ENCODE data around the gene TSACC. TPM values are rescaled to one million over a fixed set of nuclear protein-coding genes. Genes with fewer than 3 reads are reported as not detected.

TSACC gene
- total RNA-seq: not detected

DNA sequence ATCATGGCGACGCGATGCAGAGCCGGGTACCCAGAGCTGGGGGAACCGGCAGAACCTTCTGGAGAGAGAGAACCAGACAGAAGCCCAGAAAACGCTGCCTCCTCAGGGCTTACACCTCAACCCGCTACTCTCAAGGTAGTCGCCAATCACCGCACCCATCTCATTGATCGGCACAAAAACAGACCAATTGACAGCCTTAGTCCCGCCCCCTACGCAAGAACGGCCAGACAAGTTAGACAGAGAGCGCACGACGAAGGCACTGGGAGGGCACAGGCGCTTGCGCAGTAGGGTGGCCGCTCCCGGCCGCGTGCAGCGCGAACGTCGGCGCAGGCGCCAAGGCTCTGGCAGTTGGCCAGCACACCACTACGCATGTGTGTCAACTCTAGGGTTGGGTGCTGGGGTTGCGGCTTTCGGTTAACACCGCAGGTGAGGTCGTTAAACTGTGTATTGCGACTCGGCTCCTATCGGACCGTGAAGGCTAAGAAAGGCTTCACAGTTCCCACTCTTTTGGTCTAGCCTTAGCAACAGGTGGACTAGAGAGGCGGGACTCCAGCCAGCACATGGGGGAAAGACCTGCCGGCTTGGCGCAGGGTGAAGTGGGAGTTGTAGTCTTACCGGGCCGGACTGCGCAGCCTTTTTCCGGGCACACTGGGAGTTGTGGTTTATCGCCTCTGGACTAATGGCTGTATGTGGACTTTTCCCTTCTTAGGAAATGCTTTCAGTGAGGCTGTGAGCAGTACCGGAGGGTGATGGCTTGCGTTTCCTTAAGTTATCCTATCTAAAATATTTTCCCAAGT lies at the start of gene TSACC, which contains the start of gene CCT3:
TSS of gene TSACC (plus strand) at position 347 of the 797 bp plus-strand sequence. CDS start 1,232 bp downstream, outside the sequence.
TSS of gene CCT3 (minus strand) at position 113 of the 797 bp plus-strand sequence. CDS start at position 5, 108 bp downstream.
- Histone ChIP-seq H3K9me3 (no peaks in the 10 kb centered on the region), H3K36me3 (peaks cover 0 to 23% (median 0%) of the 10 kb centered on the region in 3 donors), H3K27me3 (no peaks in the 10 kb centered on the region), H3K4me3 (peak within 1 kb of the TSS; percentile 54 to 88 (median 70)), H3K4me1 (peaks cover 0 to 19% (median 0%) of the 10 kb centered on the region in 4 donors), H3K27ac (peak within 1 kb of the TSS; percentile 54 to 90 (median 78))
- TF ChIP-seq, protein P1, sequence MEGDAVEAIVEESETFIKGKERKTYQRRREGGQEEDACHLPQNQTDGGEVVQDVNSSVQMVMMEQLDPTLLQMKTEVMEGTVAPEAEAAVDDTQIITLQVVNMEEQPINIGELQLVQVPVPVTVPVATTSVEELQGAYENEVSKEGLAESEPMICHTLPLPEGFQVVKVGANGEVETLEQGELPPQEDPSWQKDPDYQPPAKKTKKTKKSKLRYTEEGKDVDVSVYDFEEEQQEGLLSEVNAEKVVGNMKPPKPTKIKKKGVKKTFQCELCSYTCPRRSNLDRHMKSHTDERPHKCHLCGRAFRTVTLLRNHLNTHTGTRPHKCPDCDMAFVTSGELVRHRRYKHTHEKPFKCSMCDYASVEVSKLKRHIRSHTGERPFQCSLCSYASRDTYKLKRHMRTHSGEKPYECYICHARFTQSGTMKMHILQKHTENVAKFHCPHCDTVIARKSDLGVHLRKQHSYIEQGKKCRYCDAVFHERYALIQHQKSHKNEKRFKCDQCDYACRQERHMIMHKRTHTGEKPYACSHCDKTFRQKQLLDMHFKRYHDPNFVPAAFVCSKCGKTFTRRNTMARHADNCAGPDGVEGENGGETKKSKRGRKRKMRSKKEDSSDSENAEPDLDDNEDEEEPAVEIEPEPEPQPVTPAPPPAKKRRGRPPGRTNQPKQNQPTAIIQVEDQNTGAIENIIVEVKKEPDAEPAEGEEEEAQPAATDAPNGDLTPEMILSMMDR (IDR thresholded peaks at IDR 0.05): peak in 1 of 6 experiments; percentile 11
- TF ChIP-seq POLR2A (IDR thresholded peaks at IDR 0.05): peak in 1 of 2 donors; percentile 77
- DNase-seq: peak; percentile 99

DNA sequence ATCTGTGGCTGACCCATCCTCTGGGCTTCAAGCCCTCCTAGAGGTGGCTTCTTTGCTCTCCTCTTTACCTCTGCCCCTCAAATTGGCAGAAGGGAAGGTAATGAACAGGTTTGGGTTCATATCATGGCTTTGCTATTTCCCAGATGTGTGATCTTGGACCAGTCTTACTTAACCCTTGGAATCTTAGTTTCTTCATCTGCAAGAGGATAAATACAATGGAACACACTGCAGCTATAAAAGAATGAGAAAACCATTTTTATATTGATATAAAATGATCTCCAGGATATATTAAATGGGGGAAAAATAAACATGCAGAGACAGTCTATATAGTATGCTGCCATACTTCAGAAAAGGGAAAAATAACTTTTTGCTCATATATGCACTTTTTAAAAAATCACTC lies 48.5 kb upstream of the TSACC start:
- H3K27me3 ChIP-seq: no peaks in the 10 kb centered on the region
- peaks cover 0 to 20% (median 0%) of the 10 kb centered on the region in 4 donors for H3K4me1 ChIP-seq
- TF ChIP-seq, protein P1 (IDR thresholded peaks at IDR 0.05): no peak
- TF ChIP-seq POLR2A (IDR thresholded peaks at IDR 0.05): no peak

DNA sequence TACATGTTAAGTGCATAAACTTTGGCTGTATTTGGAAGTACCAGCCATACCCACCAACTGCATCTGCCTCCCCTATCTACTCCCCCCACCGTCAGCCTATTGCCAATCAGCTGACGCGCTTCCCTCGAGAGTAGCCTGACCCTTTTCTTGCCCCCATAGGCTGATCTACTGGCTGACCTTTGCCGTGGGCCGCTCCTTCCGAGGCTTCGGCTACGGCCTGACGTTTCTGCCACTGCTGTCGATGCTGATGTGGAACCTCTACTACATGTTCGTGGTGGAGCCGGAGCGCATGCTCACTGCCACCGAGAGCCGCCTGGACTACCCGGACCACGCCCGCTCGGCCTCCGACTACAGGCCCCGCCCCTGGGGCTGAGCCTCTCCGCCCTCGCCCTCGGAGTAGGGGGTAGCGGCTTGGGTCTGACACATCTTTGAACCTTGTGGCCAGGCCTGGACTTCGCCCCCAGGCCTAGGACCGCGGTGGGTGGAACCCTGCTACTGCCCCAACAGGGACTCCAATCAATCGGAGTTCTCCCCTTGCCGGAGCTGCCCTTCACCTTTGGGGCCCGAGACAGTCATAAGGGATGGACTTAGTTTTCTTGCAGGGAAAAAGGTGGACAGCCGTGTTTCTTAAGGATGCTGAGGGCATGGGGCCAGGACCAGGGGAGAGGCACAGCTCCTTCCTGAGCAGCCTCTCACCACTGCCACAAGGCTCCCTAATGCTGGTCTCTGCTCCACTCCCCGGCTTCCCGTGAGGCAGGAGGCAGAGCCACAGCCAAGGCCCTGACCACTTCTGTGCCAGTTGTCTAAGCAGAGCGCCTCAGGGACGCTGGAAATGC lies 46.9 kb upstream of the TSACC start:
- no peaks in the 10 kb centered on the region for H3K36me3 ChIP-seq

More for the DNA sequence above, 48.5 kb upstream of the TSACC start:
- no peak overlapping the region for H3K4me3 ChIP-seq
- H3K27ac ChIP-seq: no peak overlapping the region
- no peak for DNase-seq
- peaks cover 0 to 7% (median 0%) of the 10 kb centered on the region in 3 donors for H3K36me3 ChIP-seq
- no peaks in the 10 kb centered on the region for H3K9me3 ChIP-seq

DNA sequence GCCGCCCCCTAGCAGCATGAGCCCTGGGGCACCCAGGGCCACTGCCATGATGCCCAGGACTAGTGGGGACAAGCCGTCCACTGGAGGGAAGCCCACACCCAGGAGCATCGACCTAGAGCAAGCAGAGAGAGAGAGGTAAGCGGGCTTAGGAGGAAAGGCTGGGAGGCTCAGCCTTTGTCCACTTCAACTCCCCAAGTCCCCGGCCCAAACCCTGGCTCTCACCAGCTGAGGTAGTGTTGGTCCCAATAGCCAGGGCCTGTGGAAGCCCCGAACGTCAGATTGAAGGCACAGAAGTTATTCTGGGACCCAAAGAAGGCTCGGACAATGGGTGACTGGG lies 45.3 kb upstream of the TSACC start:
- no peak for DNase-seq
- Histone ChIP-seq H3K27me3 (no peaks in the 10 kb centered on the region), H3K4me1 (peaks cover 0 to 24% (median 0%) of the 10 kb centered on the region in 4 donors), H3K9me3 (no peaks in the 10 kb centered on the region), H3K4me3 (no peak overlapping the region), H3K27ac (no peak overlapping the region), H3K36me3 (no peaks in the 10 kb centered on the region)
- no peak for TF ChIP-seq POLR2A (IDR thresholded peaks at IDR 0.05)
- TF ChIP-seq, protein P1 (IDR thresholded peaks at IDR 0.05): no peak

More for the DNA sequence above, 46.9 kb upstream of the TSACC start:
- peak; percentile 28 to 73 for TF ChIP-seq POLR2A (IDR thresholded peaks at IDR 0.05)
- TF ChIP-seq, protein P1 (IDR thresholded peaks at IDR 0.05): no peak
- peak; percentile 65 to 95 (median 94) for DNase-seq
- H3K9me3 ChIP-seq: no peaks in the 10 kb centered on the region
- no peaks in the 10 kb centered on the region for H3K27me3 ChIP-seq
- H3K4me1 ChIP-seq: peaks cover 0 to 24% (median 0%) of the 10 kb centered on the region in 4 donors
- peak overlapping the region; percentile 18 to 54 (median 34) for H3K4me3 ChIP-seq
- H3K27ac ChIP-seq: peak overlapping the region; percentile 39 to 75 (median 64)

DNA sequence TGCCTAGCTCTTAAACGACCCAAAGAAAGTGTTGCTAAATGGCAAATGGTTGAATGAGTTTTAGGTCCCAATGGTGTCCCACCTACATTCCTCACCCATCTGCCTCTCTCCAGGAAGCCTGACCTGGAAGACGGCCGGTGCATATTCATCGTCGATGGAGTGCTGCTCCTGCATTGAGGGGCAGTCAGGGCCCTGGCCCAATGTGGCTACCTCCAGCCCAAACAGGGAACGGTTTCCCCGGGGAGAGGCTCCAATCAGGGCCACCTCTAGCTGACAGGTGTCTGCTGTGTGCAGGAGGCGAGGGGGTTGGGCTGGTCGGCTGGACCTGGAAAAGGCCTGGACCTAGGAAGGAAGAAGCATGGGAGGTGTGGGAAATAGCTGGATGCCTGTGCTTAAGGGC lies 44.4 kb upstream of the TSACC start:
- no peak overlapping the region for H3K27ac ChIP-seq
- no peaks in the 10 kb centered on the region for H3K27me3 ChIP-seq
- no peak for DNase-seq
- H3K4me3 ChIP-seq: no peak overlapping the region
- H3K9me3 ChIP-seq: no peaks in the 10 kb centered on the region
- H3K36me3 ChIP-seq: no peaks in the 10 kb centered on the region
- TF ChIP-seq, protein P1 (IDR thresholded peaks at IDR 0.05): no peak
- TF ChIP-seq POLR2A (IDR thresholded peaks at IDR 0.05): no peak
- peaks cover 0 to 24% (median 0%) of the 10 kb centered on the region in 4 donors for H3K4me1 ChIP-seq

Data from Peyer's patch (tissue), 4 donors.